Measurements from ENCODE around the gene MTF1.

The MTF1 gene

DNA sequence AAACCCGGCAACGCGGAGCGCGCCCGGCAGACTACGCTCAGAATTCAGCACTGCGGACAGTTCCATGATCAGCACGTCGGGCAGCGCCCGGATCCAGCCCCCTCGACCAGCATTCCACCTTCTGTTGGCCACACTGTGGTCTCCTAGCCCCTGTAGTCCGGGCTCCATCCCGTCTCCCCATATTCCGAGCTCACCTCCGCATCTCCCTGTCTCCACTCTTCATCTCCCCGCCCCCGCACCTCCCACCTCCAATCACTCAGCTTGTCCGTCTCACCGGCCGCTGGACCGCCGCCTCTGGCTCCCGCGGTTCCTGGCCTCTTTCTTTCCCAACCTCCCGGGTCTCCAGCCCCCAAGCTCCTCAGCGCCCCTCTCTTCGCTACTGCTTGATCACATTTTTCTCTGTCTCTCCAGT, 95.0 kb downstream of the MTF1 start:
- H3K4me3 ChIP-seq (ENCODE audit: low read depth, low read length), result no peak overlapping the region
- TF ChIP-seq, protein P1, sequence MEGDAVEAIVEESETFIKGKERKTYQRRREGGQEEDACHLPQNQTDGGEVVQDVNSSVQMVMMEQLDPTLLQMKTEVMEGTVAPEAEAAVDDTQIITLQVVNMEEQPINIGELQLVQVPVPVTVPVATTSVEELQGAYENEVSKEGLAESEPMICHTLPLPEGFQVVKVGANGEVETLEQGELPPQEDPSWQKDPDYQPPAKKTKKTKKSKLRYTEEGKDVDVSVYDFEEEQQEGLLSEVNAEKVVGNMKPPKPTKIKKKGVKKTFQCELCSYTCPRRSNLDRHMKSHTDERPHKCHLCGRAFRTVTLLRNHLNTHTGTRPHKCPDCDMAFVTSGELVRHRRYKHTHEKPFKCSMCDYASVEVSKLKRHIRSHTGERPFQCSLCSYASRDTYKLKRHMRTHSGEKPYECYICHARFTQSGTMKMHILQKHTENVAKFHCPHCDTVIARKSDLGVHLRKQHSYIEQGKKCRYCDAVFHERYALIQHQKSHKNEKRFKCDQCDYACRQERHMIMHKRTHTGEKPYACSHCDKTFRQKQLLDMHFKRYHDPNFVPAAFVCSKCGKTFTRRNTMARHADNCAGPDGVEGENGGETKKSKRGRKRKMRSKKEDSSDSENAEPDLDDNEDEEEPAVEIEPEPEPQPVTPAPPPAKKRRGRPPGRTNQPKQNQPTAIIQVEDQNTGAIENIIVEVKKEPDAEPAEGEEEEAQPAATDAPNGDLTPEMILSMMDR (IDR thresholded peaks at IDR 0.05; ENCODE audit: low read depth, low read length), result no peak

DNA sequence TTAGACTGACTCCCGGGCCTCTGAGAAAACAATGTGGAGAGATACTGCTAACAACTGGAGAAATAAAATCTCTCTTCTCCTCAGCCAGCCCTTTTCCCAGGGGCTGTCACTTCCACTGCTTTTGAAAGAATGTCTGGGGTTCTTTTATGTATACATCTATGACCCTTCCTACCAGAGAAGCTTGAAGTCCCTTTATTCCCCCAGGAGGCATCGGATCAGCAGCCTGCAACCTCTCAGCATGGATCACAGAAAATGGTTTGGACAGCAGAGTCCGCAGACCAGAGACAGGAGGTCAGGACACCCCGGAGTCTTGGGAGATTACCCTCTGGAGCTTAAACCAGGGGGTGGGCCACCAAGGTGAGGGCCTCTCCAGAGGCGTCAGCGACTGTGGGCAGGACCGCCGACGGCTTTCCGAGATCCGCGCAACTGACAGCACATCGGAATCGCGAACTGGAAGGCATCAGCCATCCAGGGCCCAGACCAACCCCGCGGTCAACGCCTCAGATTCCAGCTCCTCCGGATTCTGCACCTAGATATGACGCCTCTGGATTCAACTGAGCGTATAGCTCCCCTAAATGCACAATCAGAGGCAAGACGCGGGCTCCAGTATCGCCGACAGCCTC, 95.5 kb downstream of the MTF1 start:
- H3K4me3 ChIP-seq (ENCODE audit: low read depth, low read length), result no peak overlapping the region

DNA sequence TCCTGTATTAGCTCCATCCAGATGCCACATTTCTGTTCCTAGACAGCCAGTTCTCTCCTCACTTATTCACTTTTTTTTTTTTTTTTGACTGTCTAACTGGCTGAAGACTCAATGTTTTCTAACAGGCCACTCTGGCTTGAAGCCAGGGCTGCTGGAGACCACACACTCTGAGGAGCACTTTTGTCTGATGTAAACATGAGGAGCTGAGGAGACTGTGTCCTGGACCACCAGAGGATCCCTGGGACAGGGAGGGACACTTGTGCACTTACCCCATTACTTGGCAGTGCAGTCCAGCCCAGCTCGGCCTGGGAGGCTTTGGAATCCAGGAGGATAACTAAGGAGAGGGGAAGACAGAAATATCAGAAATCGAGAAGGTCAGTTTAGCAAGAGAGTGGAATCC, 96.9 kb downstream of the MTF1 start:
- no peak overlapping the region for H3K4me3 ChIP-seq (ENCODE audit: low read depth, low read length)
- TF ChIP-seq, protein P1 (IDR thresholded peaks at IDR 0.05; ENCODE audit: low read depth, low read length), result no peak

More for the DNA sequence above, 95.5 kb downstream of the MTF1 start:
- TF ChIP-seq, protein P1 (IDR thresholded peaks at IDR 0.05; ENCODE audit: low read depth, low read length), result no peak

DNA sequence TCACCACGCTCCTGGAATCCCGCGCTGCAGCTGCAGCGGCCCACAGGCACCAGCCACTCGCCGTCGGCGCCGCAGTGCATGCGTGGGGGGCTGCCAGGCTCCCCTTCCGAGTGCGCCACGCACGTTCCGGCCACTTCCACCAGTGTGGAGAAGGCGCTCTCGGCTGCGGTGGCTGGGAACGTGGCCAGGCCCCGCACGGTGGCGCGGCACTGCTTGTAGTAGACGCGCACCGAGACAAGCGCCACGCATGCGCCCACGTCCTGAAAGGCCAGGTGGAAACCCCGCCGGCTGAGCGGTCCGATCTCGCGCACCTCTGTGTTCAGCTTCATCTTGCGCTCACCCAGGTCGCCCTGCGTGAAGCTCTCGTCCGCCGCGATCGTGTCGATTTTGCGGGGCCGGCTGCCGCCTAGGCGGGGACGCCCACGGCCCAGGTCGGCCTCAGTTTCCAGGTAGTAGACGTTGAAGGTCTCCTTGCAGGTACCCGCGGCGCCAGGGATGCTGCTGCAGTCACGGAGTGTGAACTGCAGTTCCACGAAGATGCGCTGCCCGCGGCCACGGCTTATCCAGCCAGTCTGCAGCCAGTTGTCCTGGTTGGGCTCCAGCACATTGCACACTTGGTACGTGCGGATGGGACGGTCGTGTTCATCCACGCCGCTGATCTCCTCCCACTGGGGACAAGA, 97.8 kb downstream of the MTF1 start:
- H3K4me3 ChIP-seq (ENCODE audit: low read depth, low read length), result no peak overlapping the region
- TF ChIP-seq, protein P1 (IDR thresholded peaks at IDR 0.05; ENCODE audit: low read depth, low read length), result no peak
